NCI-H2171 treated with DMSO at 0.1 percent for 48 hours (cell line): ENCODE results near the gene LAPTM5.
"Not testable (repeated sequence)": the region's sequence is repeated elsewhere in the genome, so short reads cannot be mapped to it uniquely, and the experiment has no call there.

Experiments
- DNase-seq: peaks from one replicate; lab custom pipeline; 2025; lab: John Stamatoyannopoulos, UW

LAPTM5 gene

DNA sequence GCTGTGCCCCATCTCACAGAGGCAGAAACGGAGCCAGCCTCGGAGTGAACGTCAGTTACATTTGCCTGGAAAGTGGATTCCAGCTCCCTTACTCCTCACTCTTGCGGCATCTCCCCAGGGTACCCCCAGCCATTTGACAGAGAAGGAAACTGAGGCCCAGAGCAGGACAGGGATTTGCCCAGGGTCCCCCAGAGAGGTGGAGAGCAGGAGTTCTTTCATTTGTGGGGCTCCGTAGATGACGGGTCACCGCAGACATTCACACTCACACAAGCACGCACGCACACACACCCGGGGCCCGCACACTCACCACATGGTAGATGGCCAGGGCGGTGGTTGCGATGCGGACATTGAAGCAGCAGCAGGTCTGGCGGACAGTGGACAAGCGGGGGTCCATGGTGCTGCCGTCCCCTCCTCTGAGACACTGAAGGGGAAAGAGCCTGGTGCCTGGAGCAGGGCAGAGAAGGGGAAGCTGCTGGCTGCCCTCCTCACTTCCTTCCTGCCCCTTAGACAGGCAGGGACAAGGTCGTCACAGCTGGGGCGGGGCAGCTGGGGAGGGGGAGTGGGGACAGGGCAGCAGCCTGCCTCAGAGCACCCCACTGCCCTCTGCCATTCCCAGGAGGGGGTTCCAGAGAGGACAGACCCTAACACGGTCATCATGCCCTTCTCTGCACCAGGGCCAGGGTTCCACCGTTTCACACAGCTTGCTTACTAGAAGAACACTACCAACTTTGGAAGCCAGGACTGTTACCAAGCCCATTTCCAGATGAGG is at the start of gene LAPTM5:
TSS of gene LAPTM5 (minus strand) at position 423 of the 769 bp plus-strand sequence. CDS start at position 394, 29 bp downstream.
- DNase-seq: no peak

GRCh38 chr1:30806381-30807317 is 49.1 kb upstream of the LAPTM5 start:
- DNase-seq: no peak

DNA sequence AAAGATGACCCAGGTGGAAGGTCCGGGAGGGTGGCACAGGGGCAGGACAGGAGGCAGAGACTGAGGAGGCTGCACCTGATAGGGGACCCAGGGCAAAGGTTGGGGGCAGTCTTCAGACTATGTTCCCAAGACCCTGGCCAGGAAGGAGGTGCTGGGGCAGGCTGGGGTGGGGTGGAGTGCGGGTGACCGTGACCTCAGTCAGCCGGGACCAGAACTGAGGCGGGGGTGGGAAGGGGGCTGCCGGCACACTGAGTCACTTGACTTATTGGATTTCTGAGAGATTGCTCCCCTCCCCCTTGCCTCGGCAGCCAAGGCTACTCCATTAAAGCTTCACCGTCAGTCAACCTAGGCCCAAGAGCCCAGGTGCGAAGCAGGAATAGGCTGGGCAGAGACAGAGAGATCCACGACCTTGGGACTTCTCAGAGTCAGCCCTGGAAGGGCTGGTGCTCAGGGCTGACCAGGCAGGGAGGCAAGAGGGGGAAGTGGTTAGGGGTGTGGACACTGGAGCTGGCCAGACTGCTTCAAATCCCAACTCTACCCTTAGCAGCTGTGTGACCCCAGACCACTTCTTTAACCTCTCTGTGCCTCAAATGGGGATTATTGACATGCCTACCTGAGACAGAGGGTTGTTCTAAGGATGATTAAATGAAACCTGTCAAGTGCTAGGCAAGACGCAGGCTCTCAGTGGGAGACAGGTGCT is 47.9 kb upstream of the LAPTM5 start:
- DNase-seq: no peak

DNA sequence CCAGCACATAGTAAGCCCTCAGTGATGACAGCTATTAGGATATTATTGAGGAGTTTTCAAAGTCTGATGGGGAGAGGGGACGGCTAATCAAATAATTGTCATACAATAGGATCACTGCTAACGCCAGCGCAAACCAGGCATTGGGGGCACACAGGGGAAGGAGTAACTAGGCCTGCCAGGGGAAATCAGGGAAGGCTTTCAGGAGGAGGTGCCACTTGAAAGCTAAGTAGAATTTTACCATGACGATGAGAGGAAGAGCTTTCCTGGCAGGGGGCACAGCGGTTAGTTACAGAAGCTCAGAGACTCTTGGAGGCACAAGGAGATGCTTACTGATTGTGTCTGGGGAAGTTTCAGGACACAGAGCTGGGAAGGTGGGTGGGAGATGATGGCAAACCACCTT is 47.2 kb upstream of the LAPTM5 start:
- DNase-seq: no peak

DNA sequence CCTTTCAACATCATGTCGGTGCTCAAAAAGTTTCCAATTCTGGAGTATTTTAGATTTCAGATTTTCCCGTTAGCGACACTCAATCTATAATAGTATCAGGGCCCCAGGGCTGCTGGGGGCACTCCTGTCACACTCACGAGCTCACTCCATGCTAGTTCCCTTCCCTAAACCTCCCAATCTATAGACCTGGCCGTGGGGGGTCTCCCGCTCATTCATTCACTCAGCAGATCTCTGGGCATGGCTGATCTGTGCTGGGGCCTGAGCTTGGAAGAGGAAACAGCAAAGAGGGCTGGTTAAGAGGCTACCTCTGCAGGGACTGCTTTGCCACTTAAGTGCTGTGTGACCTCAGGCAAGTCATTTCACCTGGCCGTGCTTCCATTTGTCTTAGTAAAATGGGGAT is 46.8 kb upstream of the LAPTM5 start:
- no peak for DNase-seq

DNA sequence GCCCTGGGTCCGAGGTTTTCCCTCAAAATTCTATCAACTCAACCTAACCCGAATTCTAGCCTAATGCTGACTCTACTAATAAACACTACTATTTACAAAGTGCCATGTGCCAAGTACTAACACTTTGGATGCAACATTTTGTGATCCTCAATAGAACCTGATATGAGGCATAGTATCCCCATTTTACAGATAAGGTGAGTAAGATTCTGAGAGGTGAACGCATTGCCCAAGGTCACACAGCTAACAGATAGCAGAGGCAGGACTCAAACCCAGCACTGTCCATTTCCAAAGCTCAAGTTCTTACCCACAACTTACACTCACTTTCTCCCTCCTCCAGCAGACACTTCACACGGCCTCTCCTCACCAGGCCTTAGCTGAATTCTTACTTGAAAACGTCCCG is 46.0 kb upstream of the LAPTM5 start:
- no peak for DNase-seq

DNA sequence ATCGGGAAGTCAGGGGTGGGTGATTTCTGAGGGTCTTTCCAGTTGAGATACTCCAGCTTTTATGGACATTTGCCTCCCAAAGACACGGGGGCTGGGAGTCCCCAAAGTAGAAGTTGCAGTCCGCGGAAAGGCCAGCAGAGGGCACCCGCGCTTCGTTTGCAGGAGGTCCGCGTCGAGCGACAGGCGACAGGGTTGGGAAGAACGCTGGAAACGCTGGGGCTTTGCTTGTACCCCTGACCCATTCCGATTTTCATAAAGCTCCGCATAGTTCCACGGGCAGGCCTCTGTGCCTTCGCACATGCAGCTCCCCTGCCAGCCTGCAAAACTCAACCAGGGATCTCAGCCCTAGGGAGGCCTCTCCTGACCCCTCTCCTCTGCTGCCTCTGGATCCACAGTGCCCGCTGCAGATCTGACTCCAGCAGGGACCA is 44.2 kb upstream of the LAPTM5 start:
- DNase-seq: peak; percentile 77

GRCh38 chr1:30799233-30799511 is 41.6 kb upstream of the LAPTM5 start:
- DNase-seq: no peak

- DNase-seq: no peak
These were observed 41.0 kb upstream of the LAPTM5 start for GRCh38 chr1:30798389-30799232.

- DNase-seq: no peak
These were observed 37.5 kb upstream of the LAPTM5 start for GRCh38 chr1:30795026-30795425.

DNA sequence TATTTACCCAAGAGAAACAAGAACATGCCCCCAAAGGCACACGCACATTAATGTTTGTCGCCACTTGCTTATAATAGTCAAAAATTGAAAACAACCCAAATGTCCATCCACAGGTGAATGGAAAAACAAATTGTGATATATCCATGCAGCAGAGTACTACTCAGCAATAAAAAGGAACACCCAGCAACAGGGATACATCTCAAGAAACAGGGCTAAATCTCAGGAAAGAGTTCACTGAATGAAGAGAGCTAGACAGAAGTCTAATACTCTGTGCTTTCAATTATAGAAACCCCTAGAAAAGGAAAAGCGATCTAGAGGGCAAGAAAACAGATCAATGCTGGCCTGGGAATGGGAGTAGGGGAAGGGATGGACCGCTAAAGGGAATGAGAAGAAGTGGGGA is 36.7 kb upstream of the LAPTM5 start:
- DNase-seq: no peak

- no peak for DNase-seq
These were observed 35.6 kb upstream of the LAPTM5 start for GRCh38 chr1:30793209-30793608.

DNA sequence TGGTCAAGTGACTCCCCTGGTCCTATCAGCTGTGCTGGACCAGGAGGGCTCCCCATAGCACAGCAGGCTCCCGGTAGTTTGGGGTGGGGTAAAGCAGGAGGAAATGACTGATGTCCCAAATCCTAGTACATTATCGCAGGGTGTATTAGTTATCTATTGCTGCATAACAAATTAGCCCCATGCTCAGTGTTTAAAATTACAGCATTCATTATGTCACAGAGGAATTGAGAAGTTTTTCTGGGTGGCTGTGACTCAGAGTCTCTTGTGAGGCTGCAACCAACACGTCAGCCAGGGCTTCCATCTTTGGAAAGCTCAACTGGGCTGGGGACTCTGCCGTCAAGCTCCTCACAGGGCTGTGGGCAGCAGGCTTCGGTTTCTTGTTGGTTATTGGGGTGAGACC is 34.3 kb upstream of the LAPTM5 start:
- no peak for DNase-seq

- no peak for DNase-seq
These were observed 33.5 kb upstream of the LAPTM5 start for GRCh38 chr1:30790850-30791778.

DNA sequence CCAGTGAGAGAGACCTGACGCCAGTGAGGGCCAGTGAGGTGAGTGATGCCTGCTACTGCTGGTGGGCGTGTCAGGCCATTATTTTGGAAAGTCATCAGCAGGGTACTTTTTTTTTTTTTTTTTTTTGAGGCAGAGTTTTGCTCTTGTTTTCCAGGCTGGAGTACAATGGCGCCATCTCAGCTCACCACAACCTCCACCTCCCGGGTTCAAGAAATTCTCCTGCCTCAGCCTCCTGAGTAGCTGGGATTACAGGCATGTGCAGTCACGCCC is 32.6 kb upstream of the LAPTM5 start:
- DNase-seq: not testable (repeated sequence)

- DNase-seq: no peak
These were observed 32.0 kb upstream of the LAPTM5 start for GRCh38 chr1:30789388-30790255.

GRCh38 chr1:30788580-30789387 is 31.2 kb upstream of the LAPTM5 start:
- no peak for DNase-seq

DNA sequence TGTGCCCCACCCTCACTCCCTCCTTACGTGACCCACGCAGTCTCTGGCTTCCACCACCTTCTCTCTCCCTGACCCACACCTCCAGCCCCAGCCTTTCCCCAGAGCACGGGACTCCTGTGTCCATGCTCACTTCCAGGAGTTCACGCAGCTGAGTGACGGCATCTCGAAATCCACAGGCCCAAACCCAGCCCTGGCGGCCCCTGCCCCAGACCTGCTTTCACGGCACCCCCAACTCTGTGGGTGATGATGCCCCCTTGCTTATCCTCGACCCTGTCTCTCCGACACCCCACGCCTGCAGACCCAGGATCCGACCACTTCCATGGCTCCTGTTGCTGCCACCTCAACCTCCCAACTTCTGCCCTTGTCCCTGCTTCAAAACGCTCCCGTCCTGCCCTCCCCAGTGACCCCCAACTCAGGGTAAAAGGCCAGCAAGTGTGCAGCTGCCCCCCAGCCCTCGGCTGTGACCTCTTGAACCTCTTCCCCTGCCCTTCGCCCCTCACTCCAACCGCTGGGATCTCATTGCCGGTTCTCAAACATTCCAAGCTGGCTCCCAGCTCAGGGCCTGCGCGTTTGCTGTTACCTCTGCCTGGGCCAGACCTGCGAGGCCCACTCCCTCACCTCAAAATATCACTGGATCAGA is 30.4 kb upstream of the LAPTM5 start:
- DNase-seq: no peak

DNA sequence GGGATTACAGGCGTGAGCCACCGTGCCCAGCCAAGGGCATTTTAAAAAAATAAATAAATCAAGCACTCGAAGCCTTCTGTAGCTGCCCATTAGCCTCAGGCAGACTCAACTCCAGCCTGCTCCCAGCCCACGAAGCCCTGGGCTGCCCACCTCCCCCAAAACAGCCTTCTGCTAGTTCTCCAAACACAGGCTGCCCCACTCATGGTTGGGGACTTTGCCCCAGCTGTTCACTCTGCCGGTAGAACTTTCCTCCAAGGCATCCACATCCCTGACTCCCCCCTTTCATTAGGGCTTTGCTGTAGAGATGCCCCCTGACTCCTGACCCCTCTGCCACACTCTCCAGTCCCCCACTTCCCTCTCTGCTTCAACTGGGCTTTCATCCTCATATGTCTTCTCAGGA is 29.7 kb upstream of the LAPTM5 start:
- no peak for DNase-seq
